ENCODE results near the gene PCLO.

GRCh38 chr7:82715344-82715743, 447.3 kb downstream of the PCLO start:
- TF ChIP-seq CTCF (conservative IDR thresholded peaks at IDR 0.05 in 1 of 2, IDR thresholded peaks at IDR 0.05 in 1 of 2; ENCODE audit: extremely low read depth in 1 of 2, insufficient read depth in 1 of 2, low read depth in 1 of 2, low read length in 2 of 2), result no peak
- no peak for TF ChIP-seq EZH2 (IDR thresholded peaks at IDR 0.05; ENCODE audit: borderline replicate concordance, low read length)

All from mammary epithelial cell (primary cell).